ENCODE data around the gene FAM53C.

DNA sequence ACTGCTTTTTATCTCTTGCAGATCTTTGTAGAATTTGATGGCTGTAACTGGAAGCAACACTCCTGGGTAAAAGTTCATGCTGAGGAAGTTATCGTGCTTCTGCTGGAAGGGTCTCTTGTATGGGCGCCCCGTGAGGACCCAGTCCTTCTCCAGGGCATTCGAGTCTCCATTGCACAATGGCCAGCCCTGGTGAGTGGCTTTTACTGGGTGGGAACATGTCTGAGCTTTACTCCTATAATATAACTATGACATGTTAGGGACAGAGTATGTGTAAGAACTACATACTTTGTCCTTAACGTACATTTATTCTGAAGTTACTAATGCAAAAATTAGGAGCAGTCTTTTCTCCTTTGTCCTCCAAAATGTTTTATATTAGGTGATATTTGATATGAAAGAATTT, 34.6 kb downstream of the FAM53C start:
- TF ChIP-seq, protein P1, sequence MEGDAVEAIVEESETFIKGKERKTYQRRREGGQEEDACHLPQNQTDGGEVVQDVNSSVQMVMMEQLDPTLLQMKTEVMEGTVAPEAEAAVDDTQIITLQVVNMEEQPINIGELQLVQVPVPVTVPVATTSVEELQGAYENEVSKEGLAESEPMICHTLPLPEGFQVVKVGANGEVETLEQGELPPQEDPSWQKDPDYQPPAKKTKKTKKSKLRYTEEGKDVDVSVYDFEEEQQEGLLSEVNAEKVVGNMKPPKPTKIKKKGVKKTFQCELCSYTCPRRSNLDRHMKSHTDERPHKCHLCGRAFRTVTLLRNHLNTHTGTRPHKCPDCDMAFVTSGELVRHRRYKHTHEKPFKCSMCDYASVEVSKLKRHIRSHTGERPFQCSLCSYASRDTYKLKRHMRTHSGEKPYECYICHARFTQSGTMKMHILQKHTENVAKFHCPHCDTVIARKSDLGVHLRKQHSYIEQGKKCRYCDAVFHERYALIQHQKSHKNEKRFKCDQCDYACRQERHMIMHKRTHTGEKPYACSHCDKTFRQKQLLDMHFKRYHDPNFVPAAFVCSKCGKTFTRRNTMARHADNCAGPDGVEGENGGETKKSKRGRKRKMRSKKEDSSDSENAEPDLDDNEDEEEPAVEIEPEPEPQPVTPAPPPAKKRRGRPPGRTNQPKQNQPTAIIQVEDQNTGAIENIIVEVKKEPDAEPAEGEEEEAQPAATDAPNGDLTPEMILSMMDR (IDR thresholded peaks at IDR 0.05; ENCODE audit: low read length) = no peak
- TF ChIP-seq EZH2 (IDR thresholded peaks at IDR 0.05; ENCODE audit: borderline replicate concordance, low read length) = no peak
